WTC11 (cell line): ENCODE results near the gene CORO2B. TPM values are rescaled to one million over a fixed set of nuclear protein-coding genes. Genes with fewer than 3 reads are reported as not detected.
"Not testable (repeated sequence)": the region's sequence is repeated elsewhere in the genome, so short reads cannot be mapped to it uniquely, and the experiment has no call there.

Experiments
- ATAC-seq: fragments of 200-7000 bp; cut with Tn5 transposase; 2 replicates; pipeline ENCODE4 v1.10.0; 2021; ENCODE audit warnings: mild to moderate bottlenecking, moderate library complexity
- CTCF ChIA-PET: fragments of 300-600 bp; sonication (Branson Sonifier 250); formaldehyde crosslinking; loops from one replicate; lab custom pipeline; 2021; ENCODE audit warnings: antibody characterized with exemption; lab: Charles Lee
- POLR2A ChIA-PET: fragments of 350-600 bp; sonication (Branson Sonifier 250); formaldehyde crosslinking; loops from one replicate; lab custom pipeline; 2021; ENCODE audit warnings: antibody characterized with exemption; lab: Charles Lee
- DNase-seq: peaks from one replicate; pipeline ENCODE4 v3.0.0; 2021; ENCODE audit warnings: low spot score
- H3K27ac Mint-ChIP-seq: 2 replicates; pipeline ENCODE4 v1.8.0; 2021; ENCODE audit warnings: mixed read lengths
- H3K27me3 Mint-ChIP-seq: 2 replicates; pipeline ENCODE4 v1.8.0; 2021; ENCODE audit warnings: low read depth, mild to moderate bottlenecking, moderate library complexity, mixed read lengths
- H3K36me3 Mint-ChIP-seq: 2 replicates; pipeline ENCODE4 v1.8.0; 2021; ENCODE audit warnings: mixed read lengths
- H3K4me1 Mint-ChIP-seq: 2 replicates; pipeline ENCODE4 v1.8.0; 2022; ENCODE audit warnings: mixed read lengths
- H3K4me3 Mint-ChIP-seq: 2 replicates; pipeline ENCODE4 v1.8.0; 2021; ENCODE audit warnings: mild to moderate bottlenecking, moderate library complexity, mixed read lengths
- H3K9me3 Mint-ChIP-seq: 2 replicates; pipeline ENCODE4 v1.8.0; 2021; ENCODE audit warnings: mixed read lengths
- CDX4 ChIP-seq: fragments of 250-450 bp; sonication (Bioruptor Pico); IDR thresholded peaks from 2 replicates; pipeline ENCODE4 v1.9.0; 2021; ENCODE audit warnings: moderate library complexity, mild to moderate bottlenecking, inconsistent platforms, borderline replicate concordance
- CREB1 ChIP-seq: sonication (generic); formaldehyde crosslinking; IDR thresholded peaks from 2 replicates; pipeline ENCODE4 v1.8.0; 2023; ENCODE audit warnings: mild to moderate bottlenecking, missing genetic modification reagents
- CTCF ChIP-seq: fragments of 200-600 bp; IDR thresholded peaks from 2 replicates; pipeline ENCODE4 v1.8.0; 2022; ENCODE audit warnings: antibody characterized with exemption
- GRHL2 ChIP-seq: fragments of 250-450 bp; sonication (Bioruptor Pico); IDR thresholded peaks from 2 replicates; pipeline ENCODE4 v1.8.0; 2022; ENCODE audit warnings: mild to moderate bottlenecking, moderate library complexity; ENCODE audit not compliant: insufficient replicate concordance, severe bottlenecking
- GTF2I ChIP-seq: fragments of 250-450 bp; sonication (Bioruptor Pico); conservative IDR thresholded peaks from 2 replicates; pipeline ENCODE4 v1.4.0; 2021; ENCODE audit warnings: mild to moderate bottlenecking
- NR3C1 ChIP-seq: sonication (generic); formaldehyde crosslinking; conservative IDR thresholded peaks from 2 replicates; pipeline ENCODE4 v1.8.1; 2023; ENCODE audit warnings: low read depth, mild to moderate bottlenecking, missing genetic modification reagents
- PRRX2 ChIP-seq: fragments of 250-450 bp; sonication (Bioruptor Pico); IDR thresholded peaks from 2 replicates; pipeline ENCODE4 v1.8.0; 2021; ENCODE audit warnings: mild to moderate bottlenecking
- SOX15 ChIP-seq: fragments of 250-450 bp; sonication (Bioruptor Pico); IDR thresholded peaks from 2 replicates; pipeline ENCODE4 v1.9.0; 2021; ENCODE audit warnings: mild to moderate bottlenecking
- SP1 ChIP-seq: sonication (generic); formaldehyde crosslinking; conservative IDR thresholded peaks from 2 replicates; pipeline ENCODE4 v1.8.1; 2022; ENCODE audit warnings: missing genetic modification reagents
- ZMAT4 ChIP-seq: fragments of 250-450 bp; sonication (Bioruptor Pico); IDR thresholded peaks from 2 replicates; pipeline ENCODE4 v1.9.0; 2021; ENCODE audit warnings: mild to moderate bottlenecking
- ZNF232 ChIP-seq: sonication (generic); formaldehyde crosslinking; IDR thresholded peaks from 2 replicates; pipeline ENCODE4 v1.8.0; 2022; ENCODE audit warnings: mild to moderate bottlenecking, missing genetic modification reagents
- ZNF317 ChIP-seq: sonication (generic); formaldehyde crosslinking; IDR thresholded peaks from 2 replicates; pipeline ENCODE4 v1.8.1; 2023; ENCODE audit warnings: low read depth, mild to moderate bottlenecking, moderate library complexity, missing genetic modification reagents, borderline replicate concordance
- ZNF423 ChIP-seq: fragments of 250-450 bp; sonication (Bioruptor Pico); IDR thresholded peaks from 2 replicates; pipeline ENCODE4 v2.1.2; 2022; ENCODE audit warnings: mild to moderate bottlenecking, moderate library complexity
- total RNA-seq: library from RNA; stranded (reverse); gene quantifications from 3 replicates; pipeline ENCODE4 v1.2.3, GENCODE V29; 2021
- TF ChIP-seq, protein P1 (sequence below): sonication (generic); formaldehyde crosslinking; IDR thresholded peaks from 2 replicates; pipeline ENCODE4 v1.8.0; 2022; ENCODE audit warnings: mild to moderate bottlenecking, missing genetic modification reagents
- TF ChIP-seq, protein P2 (sequence below): sonication (generic); formaldehyde crosslinking; IDR thresholded peaks from 2 replicates; pipeline ENCODE4 v1.8.0; 2022; ENCODE audit warnings: mild to moderate bottlenecking, missing genetic modification reagents
- TF ChIP-seq, protein P3 (sequence below): sonication (generic); formaldehyde crosslinking; IDR thresholded peaks from 2 replicates; pipeline ENCODE4 v1.8.1; 2022; ENCODE audit warnings: low read depth, mild to moderate bottlenecking, moderate library complexity, missing genetic modification reagents, borderline replicate concordance
- TF ChIP-seq, protein P4 (sequence below): fragments of 250-450 bp; sonication (Bioruptor Pico); IDR thresholded peaks from 2 replicates; pipeline ENCODE4 v1.8.0; 2021; ENCODE audit warnings: mild to moderate bottlenecking
- TF ChIP-seq, protein P5 (sequence below): sonication (generic); formaldehyde crosslinking; IDR thresholded peaks from 2 replicates; pipeline ENCODE4 v1.8.0; 2022; ENCODE audit warnings: missing genetic modification reagents
- TF ChIP-seq, protein P6 (sequence below): sonication (generic); formaldehyde crosslinking; IDR thresholded peaks from 2 replicates; pipeline ENCODE4 v1.8.1; 2023; ENCODE audit warnings: mild to moderate bottlenecking, missing genetic modification reagents, moderate library complexity

CORO2B gene
- total RNA-seq, 1 experiment from 2014 or later = 4.9 TPM

DNA sequence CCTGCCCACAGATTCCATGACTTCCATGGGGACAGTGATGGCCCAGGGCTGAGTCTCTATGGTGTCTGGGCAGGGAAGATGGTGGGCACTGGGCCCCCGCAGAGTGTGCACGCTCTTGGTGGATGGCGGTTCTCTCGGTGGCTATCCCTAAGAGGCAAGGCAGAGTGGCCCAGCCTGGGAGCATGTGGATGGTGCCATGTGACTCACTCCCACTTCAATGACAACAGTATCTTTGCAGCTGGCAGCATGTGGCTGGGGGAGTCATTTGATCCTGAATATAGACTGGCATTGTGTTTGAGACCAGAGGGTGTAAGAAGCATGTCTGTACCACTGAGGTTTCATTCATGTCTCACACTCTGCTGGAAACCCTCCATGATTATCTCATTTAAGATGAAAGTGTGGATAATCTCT is 101.2 kb downstream of the CORO2B start:
- H3K27me3 Mint-ChIP-seq = no peaks in the 10 kb centered on the region
- DNase-seq (no peak), ATAC-seq (no peak)
- H3K4me3 Mint-ChIP-seq = no peak overlapping the region
- peaks cover 7% of the 10 kb centered on the region for H3K4me1 Mint-ChIP-seq
- H3K27ac Mint-ChIP-seq = no peak overlapping the region
- H3K9me3 Mint-ChIP-seq = no peaks in the 10 kb centered on the region
- POLR2A ChIA-PET = no interaction called here
- no peaks in the 10 kb centered on the region for H3K36me3 Mint-ChIP-seq
- TF ChIP-seq, protein P1, sequence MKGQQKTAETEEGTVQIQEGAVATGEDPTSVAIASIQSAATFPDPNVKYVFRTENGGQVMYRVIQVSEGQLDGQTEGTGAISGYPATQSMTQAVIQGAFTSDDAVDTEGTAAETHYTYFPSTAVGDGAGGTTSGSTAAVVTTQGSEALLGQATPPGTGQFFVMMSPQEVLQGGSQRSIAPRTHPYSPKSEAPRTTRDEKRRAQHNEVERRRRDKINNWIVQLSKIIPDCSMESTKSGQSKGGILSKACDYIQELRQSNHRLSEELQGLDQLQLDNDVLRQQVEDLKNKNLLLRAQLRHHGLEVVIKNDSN (CRISPR knock-in tag) = no peak
- TF ChIP-seq GRHL2 (CRISPR knock-in tag) = no peak
- TF ChIP-seq SOX15 (CRISPR knock-in tag) = no peak
- TF ChIP-seq PRRX2 (CRISPR knock-in tag) = no peak
- TF ChIP-seq GTF2I (CRISPR knock-in tag) = no peak
- TF ChIP-seq CREB1 (CRISPR knock-in tag) = no peak
- TF ChIP-seq, protein P2, sequence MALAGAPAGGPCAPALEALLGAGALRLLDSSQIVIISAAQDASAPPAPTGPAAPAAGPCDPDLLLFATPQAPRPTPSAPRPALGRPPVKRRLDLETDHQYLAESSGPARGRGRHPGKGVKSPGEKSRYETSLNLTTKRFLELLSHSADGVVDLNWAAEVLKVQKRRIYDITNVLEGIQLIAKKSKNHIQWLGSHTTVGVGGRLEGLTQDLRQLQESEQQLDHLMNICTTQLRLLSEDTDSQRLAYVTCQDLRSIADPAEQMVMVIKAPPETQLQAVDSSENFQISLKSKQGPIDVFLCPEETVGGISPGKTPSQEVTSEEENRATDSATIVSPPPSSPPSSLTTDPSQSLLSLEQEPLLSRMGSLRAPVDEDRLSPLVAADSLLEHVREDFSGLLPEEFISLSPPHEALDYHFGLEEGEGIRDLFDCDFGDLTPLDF (CRISPR knock-in tag) = no peak
- no peak for TF ChIP-seq ZNF317
- TF ChIP-seq CTCF = no peak
- TF ChIP-seq, protein P3, sequence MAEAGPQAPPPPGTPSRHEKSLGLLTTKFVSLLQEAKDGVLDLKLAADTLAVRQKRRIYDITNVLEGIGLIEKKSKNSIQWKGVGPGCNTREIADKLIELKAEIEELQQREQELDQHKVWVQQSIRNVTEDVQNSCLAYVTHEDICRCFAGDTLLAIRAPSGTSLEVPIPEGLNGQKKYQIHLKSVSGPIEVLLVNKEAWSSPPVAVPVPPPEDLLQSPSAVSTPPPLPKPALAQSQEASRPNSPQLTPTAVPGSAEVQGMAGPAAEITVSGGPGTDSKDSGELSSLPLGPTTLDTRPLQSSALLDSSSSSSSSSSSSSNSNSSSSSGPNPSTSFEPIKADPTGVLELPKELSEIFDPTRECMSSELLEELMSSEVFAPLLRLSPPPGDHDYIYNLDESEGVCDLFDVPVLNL (CRISPR knock-in tag) = no peak
- TF ChIP-seq, protein P4, sequence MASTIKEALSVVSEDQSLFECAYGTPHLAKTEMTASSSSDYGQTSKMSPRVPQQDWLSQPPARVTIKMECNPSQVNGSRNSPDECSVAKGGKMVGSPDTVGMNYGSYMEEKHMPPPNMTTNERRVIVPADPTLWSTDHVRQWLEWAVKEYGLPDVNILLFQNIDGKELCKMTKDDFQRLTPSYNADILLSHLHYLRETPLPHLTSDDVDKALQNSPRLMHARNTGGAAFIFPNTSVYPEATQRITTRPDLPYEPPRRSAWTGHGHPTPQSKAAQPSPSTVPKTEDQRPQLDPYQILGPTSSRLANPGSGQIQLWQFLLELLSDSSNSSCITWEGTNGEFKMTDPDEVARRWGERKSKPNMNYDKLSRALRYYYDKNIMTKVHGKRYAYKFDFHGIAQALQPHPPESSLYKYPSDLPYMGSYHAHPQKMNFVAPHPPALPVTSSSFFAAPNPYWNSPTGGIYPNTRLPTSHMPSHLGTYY (CRISPR knock-in tag) = no peak
- TF ChIP-seq ZNF232 (CRISPR knock-in tag) = no peak
- TF ChIP-seq NR3C1 (CRISPR knock-in tag) = no peak
- TF ChIP-seq, all 79 proteins: peak for 0
- CTCF ChIA-PET = interaction anchor here (1.0 to 1.2 kb wide), 2 partner anchors 121 to 130 kb away, joined by 3 to 4 read pairs; no protein-coding TSS in a partner anchor

- H3K4me3 Mint-ChIP-seq, DNase-seq, ATAC-seq, H3K36me3 Mint-ChIP-seq, POLR2A ChIA-PET, H3K4me1 Mint-ChIP-seq, H3K9me3 Mint-ChIP-seq, H3K27me3 Mint-ChIP-seq, H3K27ac Mint-ChIP-seq: not testable (repeated sequence)
- CTCF ChIA-PET = interaction anchor here (0.6 to 1.9 kb wide), 2 partner anchors 30 to 195 kb away, joined by 5 to 6 read pairs; no protein-coding TSS in a partner anchor
These were observed 102.0 kb downstream of the CORO2B start for GRCh38 chr15:68680756-68681155.

GRCh38 chr15:68681836-68682235 is 103.0 kb downstream of the CORO2B start:
- H3K36me3 Mint-ChIP-seq = no peaks in the 10 kb centered on the region
- H3K9me3 Mint-ChIP-seq = no peaks in the 10 kb centered on the region
- CTCF ChIA-PET = interaction anchor here (1.6 to 1.9 kb wide), 2 partner anchors 8 to 194 kb away, joined by 4 to 6 read pairs; no protein-coding TSS in a partner anchor
- no peak overlapping the region for H3K4me3 Mint-ChIP-seq
- ATAC-seq (peak; percentile 78), DNase-seq (no peak)
- H3K27ac Mint-ChIP-seq = no peak overlapping the region
- H3K27me3 Mint-ChIP-seq = no peaks in the 10 kb centered on the region; the same call in 1 of the 2 replicates
- POLR2A ChIA-PET = no interaction called here
- peaks cover 7% of the 10 kb centered on the region for H3K4me1 Mint-ChIP-seq
- TF ChIP-seq CDX4 (no peak), SP1 (CRISPR knock-in tag) (no peak), ZNF423 (CRISPR knock-in tag) (no peak), NR3C1 (CRISPR knock-in tag) (no peak), ZMAT4 (no peak)
- TF ChIP-seq, protein P5, sequence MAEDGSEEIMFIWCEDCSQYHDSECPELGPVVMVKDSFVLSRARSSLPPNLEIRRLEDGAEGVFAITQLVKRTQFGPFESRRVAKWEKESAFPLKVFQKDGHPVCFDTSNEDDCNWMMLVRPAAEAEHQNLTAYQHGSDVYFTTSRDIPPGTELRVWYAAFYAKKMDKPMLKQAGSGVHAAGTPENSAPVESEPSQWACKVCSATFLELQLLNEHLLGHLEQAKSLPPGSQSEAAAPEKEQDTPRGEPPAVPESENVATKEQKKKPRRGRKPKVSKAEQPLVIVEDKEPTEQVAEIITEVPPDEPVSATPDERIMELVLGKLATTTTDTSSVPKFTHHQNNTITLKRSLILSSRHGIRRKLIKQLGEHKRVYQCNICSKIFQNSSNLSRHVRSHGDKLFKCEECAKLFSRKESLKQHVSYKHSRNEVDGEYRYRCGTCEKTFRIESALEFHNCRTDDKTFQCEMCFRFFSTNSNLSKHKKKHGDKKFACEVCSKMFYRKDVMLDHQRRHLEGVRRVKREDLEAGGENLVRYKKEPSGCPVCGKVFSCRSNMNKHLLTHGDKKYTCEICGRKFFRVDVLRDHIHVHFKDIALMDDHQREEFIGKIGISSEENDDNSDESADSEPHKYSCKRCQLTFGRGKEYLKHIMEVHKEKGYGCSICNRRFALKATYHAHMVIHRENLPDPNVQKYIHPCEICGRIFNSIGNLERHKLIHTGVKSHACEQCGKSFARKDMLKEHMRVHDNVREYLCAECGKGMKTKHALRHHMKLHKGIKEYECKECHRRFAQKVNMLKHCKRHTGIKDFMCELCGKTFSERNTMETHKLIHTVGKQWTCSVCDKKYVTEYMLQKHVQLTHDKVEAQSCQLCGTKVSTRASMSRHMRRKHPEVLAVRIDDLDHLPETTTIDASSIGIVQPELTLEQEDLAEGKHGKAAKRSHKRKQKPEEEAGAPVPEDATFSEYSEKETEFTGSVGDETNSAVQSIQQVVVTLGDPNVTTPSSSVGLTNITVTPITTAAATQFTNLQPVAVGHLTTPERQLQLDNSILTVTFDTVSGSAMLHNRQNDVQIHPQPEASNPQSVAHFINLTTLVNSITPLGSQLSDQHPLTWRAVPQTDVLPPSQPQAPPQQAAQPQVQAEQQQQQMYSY (CRISPR knock-in tag) = no peak
- TF ChIP-seq, protein P6, sequence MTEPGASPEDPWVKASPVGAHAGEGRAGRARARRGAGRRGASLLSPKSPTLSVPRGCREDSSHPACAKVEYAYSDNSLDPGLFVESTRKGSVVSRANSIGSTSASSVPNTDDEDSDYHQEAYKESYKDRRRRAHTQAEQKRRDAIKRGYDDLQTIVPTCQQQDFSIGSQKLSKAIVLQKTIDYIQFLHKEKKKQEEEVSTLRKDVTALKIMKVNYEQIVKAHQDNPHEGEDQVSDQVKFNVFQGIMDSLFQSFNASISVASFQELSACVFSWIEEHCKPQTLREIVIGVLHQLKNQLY (CRISPR knock-in tag) = no peak
